IgD-negative memory B cell (primary cell): ENCODE results near the gene FAM25A. TPM values are rescaled to one million over a fixed set of nuclear protein-coding genes. Genes with fewer than 3 reads are reported as not detected.
"Not testable (repeated sequence)": the region's sequence is repeated elsewhere in the genome, so short reads cannot be mapped to it uniquely, and the experiment has no call there.

Source experiments
- H3K27ac Mint-ChIP-seq, 3 donors: one replicate each; pipeline ENCODE4 v1.8.0; 2020 to 2022; ENCODE audit warnings: mild to moderate bottlenecking in 3 of 3, mixed read lengths in 3 of 3, moderate library complexity in 1 of 3
- H3K27me3 Mint-ChIP-seq: one replicate; pipeline ENCODE4 v1.8.0; 2021; ENCODE audit warnings: mixed read lengths
- H3K36me3 Mint-ChIP-seq: one replicate; pipeline ENCODE4 v1.8.0; 2020; ENCODE audit warnings: mild to moderate bottlenecking, mixed read lengths
- H3K4me1 Mint-ChIP-seq, 3 donors: one replicate each; pipeline ENCODE4 v1.8.0; 2020 to 2022; ENCODE audit warnings: mixed read lengths in 3 of 3, mild to moderate bottlenecking in 1 of 3
- H3K4me3 Mint-ChIP-seq, 4 donors: one replicate each; pipeline ENCODE4 v1.8.0; 2020 to 2022; ENCODE audit warnings: mild to moderate bottlenecking in 4 of 4, mixed read lengths in 4 of 4, moderate library complexity in 3 of 4
- H3K9me3 Mint-ChIP-seq, 3 donors: one replicate each; pipeline ENCODE4 v1.8.0; 2020 to 2021; ENCODE audit warnings: mixed read lengths in 3 of 3, mild to moderate bottlenecking in 1 of 3
- polyA plus RNA-seq: library from polyadenylated mRNA; unstranded; fragments of 300-500 nt; fragmentation: Illumina TruSeq; gene quantifications from one replicate; pipeline ENCODE4 v1.2.3, GENCODE V29; 2021

Gene FAM25A
- polyA plus RNA-seq, 1 donor from 2014 or later: not detected

- no peaks in the 10 kb centered on the region for H3K9me3 Mint-ChIP-seq
These were observed 27.2 kb upstream of the FAM25A start for GRCh38 chr10:86992929-86993328.

GRCh38 chr10:86999802-87000403 is 20.2 kb upstream of the FAM25A start:
- H3K36me3 Mint-ChIP-seq, H3K4me3 Mint-ChIP-seq, H3K4me1 Mint-ChIP-seq, H3K27me3 Mint-ChIP-seq, H3K27ac Mint-ChIP-seq, H3K9me3 Mint-ChIP-seq: not testable (repeated sequence)

More at GRCh38 chr10:86992929-86993328, 27.2 kb upstream of the FAM25A start:
- Mint-ChIP-seq H3K36me3 (peaks cover 2% of the 10 kb centered on the region), H3K4me3 (no peak overlapping the region), H3K27ac (no peak overlapping the region), H3K27me3 (peaks cover 10% of the 10 kb centered on the region), H3K4me1 (no peaks in the 10 kb centered on the region)

- H3K36me3 Mint-ChIP-seq: no peaks in the 10 kb centered on the region
These were observed 19.6 kb upstream of the FAM25A start for GRCh38 chr10:87000491-87000890.

GRCh38 chr10:87007124-87007523 is 13.0 kb upstream of the FAM25A start:
- not testable (repeated sequence) for H3K4me1 Mint-ChIP-seq, H3K9me3 Mint-ChIP-seq, H3K4me3 Mint-ChIP-seq, H3K27ac Mint-ChIP-seq, H3K27me3 Mint-ChIP-seq, H3K36me3 Mint-ChIP-seq

More at GRCh38 chr10:87000491-87000890, 19.6 kb upstream of the FAM25A start:
- Mint-ChIP-seq H3K4me1 (peaks cover 0 to 4% (median 0%) of the 10 kb centered on the region in 3 donors), H3K9me3 (no peaks in the 10 kb centered on the region), H3K4me3 (no peak overlapping the region), H3K27me3 (no peaks in the 10 kb centered on the region), H3K27ac (no peak overlapping the region)

GRCh38 chr10:87007674-87008073 is 12.4 kb upstream of the FAM25A start:
- not testable (repeated sequence) for H3K27ac Mint-ChIP-seq, H3K36me3 Mint-ChIP-seq, H3K9me3 Mint-ChIP-seq, H3K4me1 Mint-ChIP-seq, H3K4me3 Mint-ChIP-seq, H3K27me3 Mint-ChIP-seq

GRCh38 chr10:87008303-87008702 is 11.8 kb upstream of the FAM25A start:
- H3K27me3 Mint-ChIP-seq, H3K27ac Mint-ChIP-seq, H3K4me3 Mint-ChIP-seq, H3K9me3 Mint-ChIP-seq, H3K36me3 Mint-ChIP-seq, H3K4me1 Mint-ChIP-seq: not testable (repeated sequence)

GRCh38 chr10:87009134-87009696 is 10.9 kb upstream of the FAM25A start:
- H3K9me3 Mint-ChIP-seq, H3K4me1 Mint-ChIP-seq, H3K4me3 Mint-ChIP-seq, H3K36me3 Mint-ChIP-seq, H3K27me3 Mint-ChIP-seq: not testable (repeated sequence)
- peak overlapping the region in 1 of 3 donors; percentile 39 for H3K27ac Mint-ChIP-seq

- H3K9me3 Mint-ChIP-seq, H3K4me1 Mint-ChIP-seq, H3K27ac Mint-ChIP-seq, H3K27me3 Mint-ChIP-seq, H3K4me3 Mint-ChIP-seq, H3K36me3 Mint-ChIP-seq: not testable (repeated sequence)
These were observed 6.6 kb upstream of the FAM25A start for GRCh38 chr10:87013528-87013927.

GRCh38 chr10:87014986-87015716 is 4.9 kb upstream of the FAM25A start:
- H3K27me3 Mint-ChIP-seq, H3K27ac Mint-ChIP-seq, H3K4me1 Mint-ChIP-seq, H3K36me3 Mint-ChIP-seq, H3K4me3 Mint-ChIP-seq, H3K9me3 Mint-ChIP-seq: not testable (repeated sequence)

- H3K27me3 Mint-ChIP-seq, H3K36me3 Mint-ChIP-seq, H3K27ac Mint-ChIP-seq, H3K4me1 Mint-ChIP-seq, H3K4me3 Mint-ChIP-seq, H3K9me3 Mint-ChIP-seq: not testable (repeated sequence)
These were observed 2.0 kb upstream of the FAM25A start for GRCh38 chr10:87018127-87018526.

- not testable (repeated sequence) for H3K36me3 Mint-ChIP-seq, H3K9me3 Mint-ChIP-seq, H3K4me3 Mint-ChIP-seq, H3K27me3 Mint-ChIP-seq, H3K4me1 Mint-ChIP-seq, H3K27ac Mint-ChIP-seq
These were observed 1.0 kb upstream of the FAM25A start for GRCh38 chr10:87019066-87019465.

GRCh38 chr10:87019504-87019903 is 590 bp upstream of the FAM25A start:
- H3K4me1 Mint-ChIP-seq, H3K27ac Mint-ChIP-seq, H3K36me3 Mint-ChIP-seq, H3K9me3 Mint-ChIP-seq, H3K4me3 Mint-ChIP-seq, H3K27me3 Mint-ChIP-seq: not testable (repeated sequence)

- not testable (repeated sequence) for H3K4me1 Mint-ChIP-seq, H3K9me3 Mint-ChIP-seq, H3K4me3 Mint-ChIP-seq, H3K36me3 Mint-ChIP-seq, H3K27me3 Mint-ChIP-seq, H3K27ac Mint-ChIP-seq
These were observed 5.3 kb downstream of the FAM25A start for GRCh38 chr10:87025285-87025958.

GRCh38 chr10:87026747-87027508 is 6.8 kb downstream of the FAM25A start:
- H3K4me1 Mint-ChIP-seq, H3K9me3 Mint-ChIP-seq: not testable (repeated sequence)

GRCh38 chr10:87030419-87030818 is 10.3 kb downstream of the FAM25A start:
- not testable (repeated sequence) for H3K4me1 Mint-ChIP-seq, H3K27me3 Mint-ChIP-seq, H3K4me3 Mint-ChIP-seq, H3K36me3 Mint-ChIP-seq, H3K27ac Mint-ChIP-seq, H3K9me3 Mint-ChIP-seq

More at GRCh38 chr10:87026747-87027508, 6.8 kb downstream of the FAM25A start:
- not testable (repeated sequence) for H3K36me3 Mint-ChIP-seq, H3K27me3 Mint-ChIP-seq, H3K4me3 Mint-ChIP-seq, H3K27ac Mint-ChIP-seq
